ENCODE measurements around the gene SEL1L. TPM values are rescaled to one million over a fixed set of nuclear protein-coding genes. Genes with fewer than 3 reads are reported as not detected.

Gene SEL1L
- total RNA-seq, 1 experiment from 2014 or later: 53.7 TPM

DNA sequence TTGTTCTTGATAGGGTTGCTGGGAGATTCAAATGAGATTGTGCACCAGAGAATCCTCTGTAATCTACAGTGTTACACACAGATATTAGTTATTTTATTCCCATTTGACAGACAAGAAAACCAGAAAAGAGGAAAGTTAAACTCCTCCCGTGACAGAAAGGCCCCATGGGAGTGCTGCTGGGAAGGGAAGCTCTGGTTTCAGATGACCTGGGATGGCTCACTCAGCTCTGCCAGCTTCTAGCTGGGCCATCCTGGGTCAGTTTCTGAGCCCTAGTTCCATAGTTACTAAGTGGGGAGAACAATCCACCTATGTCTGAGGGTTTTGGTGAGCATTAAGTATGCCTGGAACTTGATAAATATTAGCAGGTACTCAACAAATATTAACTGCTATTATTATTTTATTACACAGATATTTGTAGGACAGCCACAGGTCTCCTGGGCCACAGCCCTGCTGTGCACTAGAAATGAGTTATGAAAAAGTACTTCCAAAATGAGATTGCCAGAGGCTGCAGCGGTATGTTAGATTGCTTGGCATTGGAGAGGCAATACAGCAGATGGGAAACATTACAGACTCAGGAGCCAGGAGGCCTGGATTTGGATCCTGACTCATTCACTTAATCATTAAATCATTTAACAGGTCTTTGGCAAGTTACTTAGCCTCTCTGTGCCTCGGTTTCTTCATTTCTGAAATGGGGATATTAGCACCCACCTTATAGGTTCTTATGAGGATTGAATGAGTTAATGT lies 86.5 kb downstream of the SEL1L start:
- no peaks in the 10 kb centered on the region for H3K4me1 ChIP-seq (ENCODE audit: control insufficient read depth, insufficient read depth, low read length)
- TF ChIP-seq, protein P1, sequence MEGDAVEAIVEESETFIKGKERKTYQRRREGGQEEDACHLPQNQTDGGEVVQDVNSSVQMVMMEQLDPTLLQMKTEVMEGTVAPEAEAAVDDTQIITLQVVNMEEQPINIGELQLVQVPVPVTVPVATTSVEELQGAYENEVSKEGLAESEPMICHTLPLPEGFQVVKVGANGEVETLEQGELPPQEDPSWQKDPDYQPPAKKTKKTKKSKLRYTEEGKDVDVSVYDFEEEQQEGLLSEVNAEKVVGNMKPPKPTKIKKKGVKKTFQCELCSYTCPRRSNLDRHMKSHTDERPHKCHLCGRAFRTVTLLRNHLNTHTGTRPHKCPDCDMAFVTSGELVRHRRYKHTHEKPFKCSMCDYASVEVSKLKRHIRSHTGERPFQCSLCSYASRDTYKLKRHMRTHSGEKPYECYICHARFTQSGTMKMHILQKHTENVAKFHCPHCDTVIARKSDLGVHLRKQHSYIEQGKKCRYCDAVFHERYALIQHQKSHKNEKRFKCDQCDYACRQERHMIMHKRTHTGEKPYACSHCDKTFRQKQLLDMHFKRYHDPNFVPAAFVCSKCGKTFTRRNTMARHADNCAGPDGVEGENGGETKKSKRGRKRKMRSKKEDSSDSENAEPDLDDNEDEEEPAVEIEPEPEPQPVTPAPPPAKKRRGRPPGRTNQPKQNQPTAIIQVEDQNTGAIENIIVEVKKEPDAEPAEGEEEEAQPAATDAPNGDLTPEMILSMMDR (IDR thresholded peaks at IDR 0.05): no peak
- TF ChIP-seq SIN3A (IDR thresholded peaks at IDR 0.05; ENCODE audit: borderline replicate concordance, insufficient read depth, low read depth, low read length) (no peak), POLR2AphosphoS5 (IDR thresholded peaks at IDR 0.05; ENCODE audit: low read depth, low read length) (no peak), TCF7L2 (IDR thresholded peaks at IDR 0.05; ENCODE audit: low read depth, low read length) (no peak)
- TF ChIP-seq, protein P2, sequence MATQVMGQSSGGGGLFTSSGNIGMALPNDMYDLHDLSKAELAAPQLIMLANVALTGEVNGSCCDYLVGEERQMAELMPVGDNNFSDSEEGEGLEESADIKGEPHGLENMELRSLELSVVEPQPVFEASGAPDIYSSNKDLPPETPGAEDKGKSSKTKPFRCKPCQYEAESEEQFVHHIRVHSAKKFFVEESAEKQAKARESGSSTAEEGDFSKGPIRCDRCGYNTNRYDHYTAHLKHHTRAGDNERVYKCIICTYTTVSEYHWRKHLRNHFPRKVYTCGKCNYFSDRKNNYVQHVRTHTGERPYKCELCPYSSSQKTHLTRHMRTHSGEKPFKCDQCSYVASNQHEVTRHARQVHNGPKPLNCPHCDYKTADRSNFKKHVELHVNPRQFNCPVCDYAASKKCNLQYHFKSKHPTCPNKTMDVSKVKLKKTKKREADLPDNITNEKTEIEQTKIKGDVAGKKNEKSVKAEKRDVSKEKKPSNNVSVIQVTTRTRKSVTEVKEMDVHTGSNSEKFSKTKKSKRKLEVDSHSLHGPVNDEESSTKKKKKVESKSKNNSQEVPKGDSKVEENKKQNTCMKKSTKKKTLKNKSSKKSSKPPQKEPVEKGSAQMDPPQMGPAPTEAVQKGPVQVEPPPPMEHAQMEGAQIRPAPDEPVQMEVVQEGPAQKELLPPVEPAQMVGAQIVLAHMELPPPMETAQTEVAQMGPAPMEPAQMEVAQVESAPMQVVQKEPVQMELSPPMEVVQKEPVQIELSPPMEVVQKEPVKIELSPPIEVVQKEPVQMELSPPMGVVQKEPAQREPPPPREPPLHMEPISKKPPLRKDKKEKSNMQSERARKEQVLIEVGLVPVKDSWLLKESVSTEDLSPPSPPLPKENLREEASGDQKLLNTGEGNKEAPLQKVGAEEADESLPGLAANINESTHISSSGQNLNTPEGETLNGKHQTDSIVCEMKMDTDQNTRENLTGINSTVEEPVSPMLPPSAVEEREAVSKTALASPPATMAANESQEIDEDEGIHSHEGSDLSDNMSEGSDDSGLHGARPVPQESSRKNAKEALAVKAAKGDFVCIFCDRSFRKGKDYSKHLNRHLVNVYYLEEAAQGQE (IDR thresholded peaks at IDR 0.05; ENCODE audit: insufficient read depth in 1 of 2, low read depth in 2 of 2, low read length in 1 of 2): no peak
- peaks cover 1% of the 10 kb centered on the region; the same call in 1 of the 2 replicates for H3K27me3 ChIP-seq (ENCODE audit: control insufficient read depth, insufficient read depth, low read length)
- in situ Hi-C loops (cut with HindIII; ENCODE audit: low pct_unique_long_range_greater_than_20kb, low sequenced_read_pairs) (no loop called here), intact Hi-C loops (cut with micrococcal nuclease; ENCODE audit: unreplicated experiment) (no loop called here)
- no peaks in the 10 kb centered on the region for H3K36me3 ChIP-seq (ENCODE audit: control insufficient read depth, insufficient read depth, low read length)
- H3K4me3 ChIP-seq (ENCODE audit: low read depth in 2 of 2, low read length in 2 of 2): no peak overlapping the region
- ChIA-PET POLR2A (no interaction called here), CTCF (no interaction called here)
- DNase-seq (ENCODE audit: low read depth, low spot score) (no peak), ATAC-seq (no peak)
- no peak overlapping the region for H3K27ac ChIP-seq (ENCODE audit: low read length)
- H3K9me3 ChIP-seq (ENCODE audit: control insufficient read depth, insufficient read depth, low read depth, low read length): no peaks in the 10 kb centered on the region
- BruUV-seq (replicated peaks): no TSS peak

DNA sequence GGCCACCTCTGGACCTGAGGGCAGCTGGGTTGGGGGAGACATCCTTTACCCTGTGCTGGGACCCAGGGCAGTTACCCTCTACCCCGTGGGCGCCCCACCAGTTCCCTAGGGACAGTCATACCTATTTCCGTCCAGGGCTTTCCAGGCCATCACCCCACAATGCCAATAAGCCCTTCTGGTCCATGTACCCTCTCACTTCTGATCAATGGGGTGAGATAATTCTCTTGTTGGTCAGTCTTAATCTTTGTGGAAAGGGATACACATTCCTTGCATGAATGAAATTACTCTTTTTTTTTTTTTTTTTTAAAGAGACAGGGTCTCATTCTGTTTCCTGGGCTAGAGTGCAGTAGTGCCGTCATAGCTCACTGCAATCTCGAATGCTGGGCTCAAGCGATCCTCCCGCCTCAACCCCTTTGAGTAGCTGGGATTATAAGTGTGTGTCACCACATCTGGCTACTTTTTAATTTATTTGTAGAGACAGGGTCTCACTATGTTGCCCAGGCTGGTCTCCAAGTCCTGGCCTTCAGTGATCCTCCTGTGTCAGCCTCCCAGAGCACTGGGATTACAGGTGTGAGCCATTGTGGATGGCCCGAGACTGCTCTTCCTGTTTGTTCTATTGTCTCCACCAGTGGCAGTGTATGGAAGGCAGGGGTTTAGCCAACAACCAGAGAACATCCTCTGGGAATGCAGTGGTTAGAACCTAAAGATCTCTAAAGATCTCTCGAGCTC lies 87.2 kb downstream of the SEL1L start:
- in situ Hi-C loops (cut with HindIII; ENCODE audit: low pct_unique_long_range_greater_than_20kb, low sequenced_read_pairs): no loop called here
- H3K4me3 ChIP-seq (ENCODE audit: low read depth in 2 of 2, low read length in 2 of 2): no peak overlapping the region
- DNase-seq (ENCODE audit: low read depth, low spot score) (no peak), ATAC-seq (no peak)
- TF ChIP-seq TCF7L2 (IDR thresholded peaks at IDR 0.05; ENCODE audit: low read depth, low read length) (no peak), POLR2AphosphoS5 (IDR thresholded peaks at IDR 0.05; ENCODE audit: low read depth, low read length) (no peak), SIN3A (IDR thresholded peaks at IDR 0.05; ENCODE audit: borderline replicate concordance, insufficient read depth, low read depth, low read length) (no peak)
- TF ChIP-seq, protein P2 (IDR thresholded peaks at IDR 0.05; ENCODE audit: insufficient read depth in 1 of 2, low read depth in 2 of 2, low read length in 1 of 2): no peak
- TF ChIP-seq, protein P1 (IDR thresholded peaks at IDR 0.05): no peak
- no TSS peak for BruUV-seq (replicated peaks)
- H3K27ac ChIP-seq (ENCODE audit: low read length): no peak overlapping the region
- H3K9me3 ChIP-seq (ENCODE audit: control insufficient read depth, insufficient read depth, low read depth, low read length): no peaks in the 10 kb centered on the region
- CTCF ChIA-PET: no interaction called here
- intact Hi-C loops (cut with micrococcal nuclease; ENCODE audit: unreplicated experiment): no loop called here
- H3K4me1 ChIP-seq (ENCODE audit: control insufficient read depth, insufficient read depth, low read length): no peaks in the 10 kb centered on the region
- peaks cover 2% of the 10 kb centered on the region; the same call in 1 of the 2 replicates for H3K27me3 ChIP-seq (ENCODE audit: control insufficient read depth, insufficient read depth, low read length)
- H3K36me3 ChIP-seq (ENCODE audit: control insufficient read depth, insufficient read depth, low read length): no peaks in the 10 kb centered on the region
- POLR2A ChIA-PET: no interaction called here

Data from Panc1 (cell line).